ENCODE data around the gene TSHZ2.

TSHZ2 gene

DNA sequence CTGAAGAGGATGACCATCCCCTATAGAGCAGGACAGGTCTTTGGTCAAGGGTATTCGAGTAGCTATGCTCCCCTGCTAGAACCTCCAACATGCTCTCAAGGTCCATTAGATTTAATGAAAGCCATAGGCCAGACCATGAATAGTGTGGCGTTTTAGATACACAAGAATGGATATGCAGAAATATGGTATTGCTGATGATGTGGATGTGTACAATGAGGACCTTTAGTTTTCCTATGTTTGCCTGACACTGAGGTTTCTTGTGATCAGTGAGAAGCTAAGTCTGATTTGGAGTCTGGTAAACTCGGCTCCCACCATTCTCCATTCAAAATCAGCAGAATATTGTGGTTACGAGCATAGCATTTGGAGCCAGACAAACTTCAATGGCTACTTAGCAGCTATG lies 125.6 kb downstream of the TSHZ2 start:
- TF ChIP-seq GATA3 (IDR thresholded peaks at IDR 0.05; ENCODE audit: low read depth, low read length) (no peak), GATA2 (IDR thresholded peaks at IDR 0.05; ENCODE audit: low read depth, low read length) (no peak)

DNA sequence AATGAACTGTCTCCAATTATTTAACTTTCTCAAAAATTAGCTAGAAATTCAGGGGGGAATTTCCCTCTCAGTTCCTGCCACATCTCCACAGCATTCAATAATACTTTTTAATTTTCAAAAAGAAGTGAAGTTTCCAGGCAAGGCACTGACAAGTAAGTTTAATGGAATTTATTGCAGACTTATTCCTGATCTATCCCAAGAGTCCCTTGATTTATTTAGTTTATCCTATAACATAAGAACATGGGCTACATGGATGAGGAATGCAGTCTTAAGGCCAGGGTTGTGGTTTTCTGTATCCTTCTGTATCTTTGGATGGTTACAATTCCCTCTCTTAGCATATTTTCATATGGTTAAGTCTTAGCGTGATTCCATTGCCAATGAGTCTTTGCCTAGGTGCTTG lies 126.5 kb downstream of the TSHZ2 start:
- TF ChIP-seq GATA3 (IDR thresholded peaks at IDR 0.05; ENCODE audit: low read depth, low read length) (no peak), GATA2 (IDR thresholded peaks at IDR 0.05; ENCODE audit: low read depth, low read length) (no peak)

- TF ChIP-seq GATA2 (IDR thresholded peaks at IDR 0.05; ENCODE audit: low read depth, low read length): no peak
- TF ChIP-seq GATA3 (IDR thresholded peaks at IDR 0.05; ENCODE audit: low read depth, low read length): no peak
Observed at GRCh38 chr20:53099856-53100255, 127.7 kb downstream of the TSHZ2 start.

DNA sequence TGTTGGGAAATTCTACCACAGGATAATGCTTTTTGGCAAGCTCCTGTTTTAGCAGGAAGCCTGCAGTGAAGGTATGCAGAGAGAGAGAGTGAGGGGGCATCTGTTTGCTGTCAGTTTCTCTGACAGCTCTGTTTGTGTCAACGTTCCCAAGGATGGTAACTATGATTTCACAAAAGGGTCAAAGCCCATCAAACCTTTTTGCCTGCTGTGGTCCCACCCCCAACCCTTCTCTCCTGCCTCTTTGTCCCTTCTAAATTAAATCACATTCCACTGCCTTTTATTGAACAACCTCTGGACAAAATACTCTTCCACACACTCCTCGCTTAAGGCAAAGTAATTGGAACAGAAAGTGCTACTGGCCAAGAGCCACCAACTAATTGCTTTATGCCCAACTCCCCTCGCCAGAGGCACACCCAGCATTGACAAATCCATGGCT lies 128.3 kb downstream of the TSHZ2 start:
- TF ChIP-seq GATA2 (IDR thresholded peaks at IDR 0.05; ENCODE audit: low read depth, low read length): no peak
- TF ChIP-seq GATA3 (IDR thresholded peaks at IDR 0.05; ENCODE audit: low read depth, low read length): no peak

DNA sequence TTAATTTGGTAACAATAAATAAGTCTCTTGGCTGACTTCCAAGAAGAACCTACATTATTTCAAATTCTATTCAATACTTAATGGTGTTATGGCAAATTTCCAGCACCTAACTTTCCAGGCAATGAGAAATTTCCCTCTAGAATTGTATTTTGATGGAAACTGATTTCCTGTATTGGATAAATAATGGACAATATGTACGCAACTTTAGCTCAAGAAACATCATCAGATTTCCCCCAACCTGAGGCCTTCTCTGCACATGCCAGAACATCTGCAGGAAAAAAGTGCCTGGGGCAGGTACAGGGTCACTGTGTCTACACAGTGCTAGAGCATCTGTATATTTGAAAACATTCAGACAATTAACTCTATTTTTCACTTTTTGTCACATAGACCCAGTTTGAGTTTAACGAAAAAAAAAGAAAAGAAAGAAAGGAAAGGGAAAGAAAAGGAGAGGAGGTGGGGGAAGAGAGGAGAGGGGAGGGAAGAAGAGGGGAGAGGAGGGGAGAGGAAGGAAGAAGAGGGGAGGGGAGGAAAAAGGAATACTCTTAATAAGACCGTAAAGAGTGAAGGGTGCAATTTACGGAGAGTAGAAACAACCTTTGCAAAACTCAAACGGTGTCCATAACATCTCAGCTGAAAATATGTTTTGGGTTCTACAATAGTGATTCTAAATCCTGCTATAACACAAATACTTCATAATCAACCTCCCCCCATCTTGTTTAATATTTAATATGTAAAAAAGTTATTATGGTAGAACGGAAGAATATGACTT lies 130.0 kb downstream of the TSHZ2 start:
- TF ChIP-seq GATA2 (IDR thresholded peaks at IDR 0.05; ENCODE audit: low read depth, low read length): no peak
- no peak for TF ChIP-seq GATA3 (IDR thresholded peaks at IDR 0.05; ENCODE audit: low read depth, low read length)

- TF ChIP-seq GATA3 (IDR thresholded peaks at IDR 0.05; ENCODE audit: low read depth, low read length) (no peak), GATA2 (IDR thresholded peaks at IDR 0.05; ENCODE audit: low read depth, low read length) (no peak)
Observed at GRCh38 chr20:53103124-53103523, 131.0 kb downstream of the TSHZ2 start.

- TF ChIP-seq GATA3 (IDR thresholded peaks at IDR 0.05; ENCODE audit: low read depth, low read length) (no peak), GATA2 (IDR thresholded peaks at IDR 0.05; ENCODE audit: low read depth, low read length) (no peak)
Observed at GRCh38 chr20:53104884-53105283, 132.7 kb downstream of the TSHZ2 start.

- no peak for TF ChIP-seq GATA2 (IDR thresholded peaks at IDR 0.05; ENCODE audit: low read depth, low read length)
- TF ChIP-seq GATA3 (IDR thresholded peaks at IDR 0.05; ENCODE audit: low read depth, low read length): no peak
Observed at GRCh38 chr20:53116733-53117132, 144.6 kb downstream of the TSHZ2 start.

DNA sequence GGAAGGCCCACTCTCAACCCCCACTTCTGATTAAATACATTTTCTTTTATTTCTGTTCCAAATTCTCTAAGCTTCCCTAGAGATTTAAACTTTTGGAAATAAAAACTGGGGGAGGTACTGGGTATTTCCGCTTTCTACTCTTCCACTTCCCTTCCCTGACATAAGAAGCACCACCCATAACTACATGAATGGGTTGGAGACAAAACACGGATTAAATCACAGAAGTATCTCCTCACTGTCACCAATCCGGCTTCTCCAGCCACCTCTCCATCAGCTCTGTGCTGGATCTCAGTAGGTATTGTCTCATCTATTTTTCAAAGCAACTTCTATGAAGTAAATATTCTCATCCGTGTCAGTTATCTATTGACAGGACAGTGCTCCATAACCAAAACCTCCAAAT lies 150.7 kb downstream of the TSHZ2 start:
- no peak for TF ChIP-seq GATA2 (IDR thresholded peaks at IDR 0.05; ENCODE audit: low read depth, low read length)

- TF ChIP-seq GATA3 (IDR thresholded peaks at IDR 0.05; ENCODE audit: low read depth, low read length) (no peak), GATA2 (IDR thresholded peaks at IDR 0.05; ENCODE audit: low read depth, low read length) (no peak)
Observed at GRCh38 chr20:53124075-53124551, 152.0 kb downstream of the TSHZ2 start.

DNA sequence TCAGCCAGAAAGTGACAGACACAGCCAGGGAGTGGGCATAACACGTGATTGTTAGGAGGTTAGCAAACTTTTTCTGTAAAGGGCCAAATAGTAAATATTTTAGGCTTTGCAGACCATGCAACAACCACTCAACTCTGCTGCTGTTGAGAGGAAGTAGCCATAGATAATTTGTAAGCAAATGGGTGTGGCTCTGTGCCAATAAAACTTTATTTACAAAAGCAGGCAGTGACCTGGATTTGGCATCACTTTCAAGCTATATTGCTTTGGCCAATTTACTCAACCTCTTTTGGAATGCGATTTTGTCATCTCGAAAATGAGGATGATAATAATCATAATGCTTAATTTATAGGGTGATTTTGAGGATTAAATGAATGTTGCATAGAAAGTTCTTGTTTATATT lies 152.6 kb downstream of the TSHZ2 start:
- TF ChIP-seq GATA2 (IDR thresholded peaks at IDR 0.05; ENCODE audit: low read depth, low read length) (no peak), GATA3 (IDR thresholded peaks at IDR 0.05; ENCODE audit: low read depth, low read length) (no peak)

DNA sequence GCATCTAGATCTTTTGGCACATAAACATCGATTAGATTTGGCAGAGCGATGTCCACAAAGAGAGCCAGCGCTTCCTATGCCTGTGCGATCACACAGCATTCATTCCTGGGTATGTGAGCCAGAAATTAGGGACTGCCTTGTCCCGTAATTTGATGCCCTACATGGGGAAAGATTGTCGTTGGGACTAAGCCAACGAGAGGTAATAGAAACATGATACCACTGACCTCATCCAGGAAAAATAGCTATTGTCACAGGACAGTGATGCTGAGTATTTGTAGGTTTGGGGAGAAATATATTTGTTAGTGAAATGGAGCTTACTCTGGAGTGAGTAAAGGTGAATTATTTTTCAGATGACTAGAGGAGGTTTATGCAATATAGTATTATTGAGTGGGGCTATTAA lies 154.0 kb downstream of the TSHZ2 start:
- TF ChIP-seq GATA2 (IDR thresholded peaks at IDR 0.05; ENCODE audit: low read depth, low read length) (no peak), GATA3 (IDR thresholded peaks at IDR 0.05; ENCODE audit: low read depth, low read length) (no peak)

DNA sequence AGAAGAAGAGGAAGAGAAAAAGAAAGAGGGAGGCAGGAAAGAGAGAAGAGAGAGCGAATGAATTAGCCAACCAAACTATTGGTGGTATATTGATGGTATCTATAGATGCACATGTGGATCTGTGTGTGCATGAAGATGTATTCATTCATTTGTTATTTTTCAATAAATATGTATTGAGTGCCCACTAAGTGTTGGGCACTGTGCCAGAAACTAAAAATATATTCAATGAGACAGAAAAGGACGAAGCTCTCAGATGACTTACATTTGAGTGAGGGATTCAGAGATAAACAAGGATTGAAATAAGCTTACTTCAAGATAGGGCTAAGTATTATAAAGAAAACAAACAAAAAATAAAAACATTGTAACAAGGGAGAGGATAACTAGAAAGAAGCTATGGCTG lies 154.9 kb downstream of the TSHZ2 start:
- TF ChIP-seq GATA3 (IDR thresholded peaks at IDR 0.05; ENCODE audit: low read depth, low read length): no peak
- TF ChIP-seq GATA2 (IDR thresholded peaks at IDR 0.05; ENCODE audit: low read depth, low read length): no peak

DNA sequence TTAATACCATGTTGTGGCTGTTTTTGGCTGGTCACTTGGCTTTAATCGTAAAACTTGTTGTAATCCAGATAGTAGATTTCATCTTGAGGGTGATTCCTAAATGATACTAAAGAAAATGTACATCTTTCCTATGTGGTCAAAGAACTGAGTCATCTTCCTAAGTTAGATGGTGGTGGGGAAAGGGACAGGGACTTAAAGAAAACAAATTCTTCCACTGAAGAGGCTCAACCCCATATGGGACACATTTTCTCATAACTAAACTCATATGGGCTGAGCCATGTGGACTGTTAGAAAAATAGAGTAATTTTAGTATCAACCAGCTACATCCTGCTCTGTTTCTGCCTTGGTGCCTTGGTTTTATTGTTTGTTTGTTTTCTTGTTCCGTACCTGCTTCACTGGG lies 155.8 kb downstream of the TSHZ2 start:
- TF ChIP-seq GATA2 (IDR thresholded peaks at IDR 0.05; ENCODE audit: low read depth, low read length): no peak
- TF ChIP-seq GATA3 (IDR thresholded peaks at IDR 0.05; ENCODE audit: low read depth, low read length): no peak

DNA sequence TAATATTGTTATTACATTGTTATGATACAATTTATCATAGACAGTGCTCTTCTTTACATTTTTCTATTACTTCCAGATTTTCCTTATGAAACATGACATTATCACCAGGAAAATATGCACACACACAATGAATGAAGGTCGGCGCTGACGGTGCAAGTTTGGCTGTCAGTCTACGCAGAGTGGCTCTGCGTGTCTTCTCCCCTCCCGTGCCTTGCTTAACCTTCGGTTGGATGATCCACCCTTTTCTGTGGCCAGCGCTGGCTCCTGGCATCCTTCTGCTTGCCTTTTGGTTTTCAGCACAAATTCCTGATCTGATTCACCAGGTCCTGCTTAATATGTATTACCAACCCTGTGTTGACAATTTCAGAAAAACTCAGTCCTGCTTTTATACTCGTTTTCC lies 157.4 kb downstream of the TSHZ2 start:
- no peak for TF ChIP-seq GATA2 (IDR thresholded peaks at IDR 0.05; ENCODE audit: low read depth, low read length)
- no peak for TF ChIP-seq GATA3 (IDR thresholded peaks at IDR 0.05; ENCODE audit: low read depth, low read length)

- no peak for TF ChIP-seq GATA2 (IDR thresholded peaks at IDR 0.05; ENCODE audit: low read depth, low read length)
- TF ChIP-seq GATA3 (IDR thresholded peaks at IDR 0.05; ENCODE audit: low read depth, low read length): no peak
Observed at GRCh38 chr20:53130795-53131194, 158.6 kb downstream of the TSHZ2 start.
